ENCODE measurements around the gene TMEM198.

DNA sequence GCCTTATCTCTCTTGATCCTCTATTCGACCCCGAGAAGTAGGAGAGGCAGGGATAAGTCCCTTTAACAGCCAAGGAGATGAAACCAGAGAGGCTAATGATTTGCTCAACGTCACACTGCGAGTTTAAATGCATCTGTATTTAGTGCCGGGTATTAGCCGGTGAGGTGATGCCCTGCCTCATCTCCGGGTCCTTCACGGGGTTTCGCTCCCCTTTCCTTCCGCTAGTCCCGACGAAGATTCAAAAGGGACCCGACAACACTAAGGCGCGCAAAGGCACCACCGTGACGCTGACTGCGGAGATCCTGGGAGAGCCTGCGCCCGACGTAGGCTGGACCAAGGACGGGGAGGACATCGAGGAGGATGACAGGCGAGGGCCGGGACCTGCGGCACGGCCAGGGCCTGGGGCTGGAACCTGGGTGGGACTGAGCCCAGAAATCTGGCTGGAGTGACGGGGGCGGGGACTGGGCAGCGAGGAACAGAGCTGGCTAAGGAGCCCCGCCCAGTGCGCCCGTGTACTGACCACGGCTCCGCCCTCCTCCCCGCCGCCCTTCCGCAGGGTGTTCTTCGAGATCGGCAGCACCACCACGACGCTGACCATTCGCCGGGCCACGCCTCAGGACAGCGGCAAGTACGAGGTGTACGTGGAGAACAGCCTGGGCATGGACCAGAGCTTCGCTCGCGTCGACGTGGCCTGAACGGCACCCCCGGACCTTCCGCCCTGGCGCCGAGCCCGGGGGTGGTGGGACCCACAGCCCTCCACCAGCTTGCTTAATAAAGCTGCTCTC lies 46.1 kb upstream of the TMEM198 start:
- TF ChIP-seq, protein P1, sequence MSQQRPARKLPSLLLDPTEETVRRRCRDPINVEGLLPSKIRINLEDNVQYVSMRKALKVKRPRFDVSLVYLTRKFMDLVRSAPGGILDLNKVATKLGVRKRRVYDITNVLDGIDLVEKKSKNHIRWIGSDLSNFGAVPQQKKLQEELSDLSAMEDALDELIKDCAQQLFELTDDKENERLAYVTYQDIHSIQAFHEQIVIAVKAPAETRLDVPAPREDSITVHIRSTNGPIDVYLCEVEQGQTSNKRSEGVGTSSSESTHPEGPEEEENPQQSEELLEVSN (IDR thresholded peaks at IDR 0.05; ENCODE audit: borderline replicate concordance in 1 of 2, extremely low read depth in 1 of 2, insufficient read depth in 1 of 2, insufficient read length in 1 of 2, low read depth in 1 of 2, low read length in 1 of 2, poor library complexity in 1 of 2, severe bottlenecking in 1 of 2), result peak; percentile 70 to 72
- TF ChIP-seq ETS1 (conservative IDR thresholded peaks at IDR 0.05; ENCODE audit: control insufficient read depth, low read depth, low read length), result peak; percentile 16; the same call in 1 of the 2 replicates
- TF ChIP-seq ZBTB12 (CRISPR knock-in tag; IDR thresholded peaks at IDR 0.05), result no peak
- TF ChIP-seq SP2 (IDR thresholded peaks at IDR 0.05; ENCODE audit: extremely low read depth, low read depth, low read length, poor library complexity, severe bottlenecking), result no peak
- TF ChIP-seq CREB1 (IDR thresholded peaks at IDR 0.05), result no peak
- 0 out of 2 replicates have a peak, but pooled peaks have one; percentile 51 for TF ChIP-seq CREB1 (CRISPR knock-in tag; IDR thresholded peaks at IDR 0.05)
- no peak for TF ChIP-seq MXI1 (IDR thresholded peaks at IDR 0.05; ENCODE audit: low read depth, low read length)

Measured in K562 (cell line).